NAMALWA (cell line): Measurements from ENCODE around the gene SELENOV.
"Not testable (repeated sequence)": the region's sequence is repeated elsewhere in the genome, so short reads cannot be mapped to it uniquely, and the experiment has no call there.

Experiments used
- DNase-seq: peaks from one replicate; pipeline ENCODE4 v3.0.0-alpha.2; 2015; ENCODE audit warnings: low spot score

The SELENOV gene, protein sequence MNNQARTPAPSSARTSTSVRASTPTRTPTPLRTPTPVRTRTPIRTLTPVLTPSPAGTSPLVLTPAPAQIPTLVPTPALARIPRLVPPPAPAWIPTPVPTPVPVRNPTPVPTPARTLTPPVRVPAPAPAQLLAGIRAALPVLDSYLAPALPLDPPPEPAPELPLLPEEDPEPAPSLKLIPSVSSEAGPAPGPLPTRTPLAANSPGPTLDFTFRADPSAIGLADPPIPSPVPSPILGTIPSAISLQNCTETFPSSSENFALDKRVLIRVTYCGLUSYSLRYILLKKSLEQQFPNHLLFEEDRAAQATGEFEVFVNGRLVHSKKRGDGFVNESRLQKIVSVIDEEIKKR

GRCh38 chr19:39514840-39515550 is at the start of gene SELENOV:
Gene SELENOV (plus strand): TSS chr19:39515139. CDS start chr19:39515213, 74 bp downstream.
- DNase-seq: peak; percentile 54

- no peak for DNase-seq
Observed at GRCh38 chr19:39465956-39466747, 48.8 kb upstream of the SELENOV start.

GRCh38 chr19:39467941-39468340 is 47.0 kb upstream of the SELENOV start:
- no peak for DNase-seq

DNA sequence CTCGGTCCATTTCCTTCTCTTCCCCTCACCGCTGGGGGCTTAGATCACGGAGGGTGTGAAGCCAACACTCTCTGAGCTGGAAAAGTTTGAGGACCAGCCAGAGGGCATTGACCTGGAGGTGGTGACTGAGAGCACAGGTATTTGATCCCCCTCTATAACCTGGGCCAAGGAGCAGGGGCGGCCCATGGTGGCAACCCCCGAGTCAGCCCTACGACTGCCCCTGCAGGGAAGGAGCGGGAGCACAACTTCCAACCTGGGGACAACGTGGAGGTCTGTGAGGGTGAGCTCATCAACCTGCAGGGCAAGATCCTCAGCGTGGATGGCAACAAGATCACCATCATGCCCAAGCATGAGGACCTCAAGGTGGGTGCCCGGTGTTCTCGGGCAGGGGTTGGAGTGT is 45.9 kb upstream of the SELENOV start:
- DNase-seq: no peak

- no peak for DNase-seq
Observed at GRCh38 chr19:39469567-39469966, 45.4 kb upstream of the SELENOV start.

DNA sequence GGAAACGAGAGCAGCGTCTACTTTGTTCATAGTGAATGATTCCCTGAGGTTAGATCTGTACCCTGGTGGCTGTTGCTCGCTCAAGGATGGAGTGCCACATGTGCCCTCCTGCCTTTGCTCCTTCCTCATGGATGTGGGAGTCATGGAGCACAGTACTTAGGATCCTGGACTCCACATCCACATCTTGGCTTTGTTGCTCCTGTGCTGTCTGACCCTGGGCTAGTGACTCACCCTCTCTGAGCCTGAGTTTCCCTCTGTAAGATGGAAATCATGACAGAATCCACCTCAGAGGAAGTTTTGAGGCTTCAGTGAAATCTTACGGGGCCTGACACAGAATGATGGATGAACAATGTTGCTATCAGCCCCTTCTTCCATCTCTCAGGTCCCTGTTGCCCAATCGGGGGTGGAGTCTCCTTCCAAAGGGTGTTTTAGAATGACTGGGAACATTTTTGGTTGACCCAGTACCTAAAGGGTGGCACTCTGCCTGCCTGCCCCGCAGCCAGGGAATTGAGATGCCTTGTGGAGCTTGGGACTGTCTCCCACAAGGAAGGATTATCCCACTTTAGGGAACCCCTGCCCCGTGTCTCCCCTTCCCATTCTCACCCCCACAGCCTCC is 44.1 kb upstream of the SELENOV start:
- DNase-seq: no peak

GRCh38 chr19:39471756-39472536 is 43.0 kb upstream of the SELENOV start:
- no peak for DNase-seq

DNA sequence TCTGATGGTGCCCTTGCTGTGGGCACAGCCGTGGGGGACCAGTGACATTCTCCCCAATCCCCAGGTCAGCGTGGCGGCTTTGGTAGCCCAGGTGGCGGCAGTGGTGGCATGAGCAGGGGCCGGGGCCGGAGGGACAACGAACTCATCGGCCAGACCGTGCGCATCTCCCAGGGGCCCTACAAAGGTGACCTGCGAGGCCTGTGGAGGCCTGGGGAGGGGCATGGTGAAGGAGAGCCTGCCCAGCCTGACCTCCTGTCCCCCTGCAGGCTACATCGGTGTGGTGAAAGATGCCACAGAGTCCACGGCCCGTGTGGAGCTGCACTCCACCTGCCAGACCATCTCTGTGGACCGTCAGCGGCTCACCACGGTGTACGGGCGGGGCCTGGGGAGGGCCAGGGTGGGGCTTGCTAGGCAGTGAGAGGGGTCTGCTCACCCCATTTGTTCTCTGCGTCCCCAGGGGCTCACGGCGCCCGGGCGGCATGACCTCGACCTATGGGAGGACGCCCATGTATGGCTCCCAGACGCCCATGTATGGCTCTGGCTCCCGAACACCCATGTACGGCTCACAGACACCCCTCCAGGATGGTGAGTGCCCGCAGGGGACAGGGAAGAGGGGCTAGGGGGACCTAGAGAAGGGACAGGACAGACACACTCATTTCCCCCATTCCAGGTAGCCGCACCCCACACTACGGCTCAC is 42.0 kb upstream of the SELENOV start:
- no peak for DNase-seq

DNA sequence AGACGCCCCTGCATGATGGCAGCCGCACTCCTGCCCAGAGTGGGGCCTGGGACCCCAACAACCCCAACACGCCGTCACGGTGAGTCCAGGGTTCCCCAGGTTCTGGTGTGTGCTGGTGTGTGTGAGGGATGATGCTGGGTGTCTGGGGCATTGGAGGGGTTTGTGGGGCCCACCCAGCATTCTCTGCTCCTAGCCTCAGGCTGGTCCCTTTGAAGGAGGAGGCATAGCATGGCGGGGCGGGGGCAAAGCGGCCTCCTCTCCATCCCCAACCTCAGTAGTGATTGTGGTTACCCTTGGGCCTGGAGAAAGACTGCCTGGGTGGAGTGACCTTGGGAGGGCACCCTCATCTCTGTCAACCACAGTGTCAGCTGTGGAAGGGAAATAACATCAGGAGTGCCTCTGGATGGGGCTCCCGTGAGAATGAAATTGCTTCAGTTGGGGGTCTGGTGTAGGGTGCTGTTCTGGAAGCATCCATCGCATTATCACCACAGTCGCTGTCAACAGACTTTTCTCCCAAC is 41.4 kb upstream of the SELENOV start:
- DNase-seq: no peak

DNA sequence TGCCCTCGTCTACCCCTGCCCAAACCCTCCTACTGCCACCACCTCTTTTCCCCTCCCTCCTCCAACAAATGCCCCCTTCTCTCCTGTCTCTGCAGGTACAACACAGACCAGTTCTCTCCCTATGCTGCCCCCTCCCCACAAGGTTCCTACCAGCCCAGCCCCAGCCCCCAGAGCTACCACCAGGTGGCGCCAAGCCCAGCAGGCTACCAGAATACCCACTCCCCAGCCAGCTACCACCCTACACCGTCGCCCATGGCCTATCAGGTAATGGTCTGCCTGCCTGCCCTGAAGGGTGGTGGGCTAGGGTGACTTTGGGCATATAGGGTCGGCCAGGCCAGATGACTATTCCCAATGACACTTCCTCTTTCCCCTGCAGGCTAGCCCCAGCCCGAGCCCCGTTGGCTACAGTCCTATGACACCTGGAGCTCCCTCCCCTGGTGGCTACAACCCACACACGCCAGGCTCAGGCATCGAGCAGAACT is 40.8 kb upstream of the SELENOV start:
- peak; percentile 68 for DNase-seq

- DNase-seq: no peak
Observed at GRCh38 chr19:39475748-39476147, 39.2 kb upstream of the SELENOV start.

- not testable (repeated sequence) for DNase-seq
Observed at GRCh38 chr19:39479319-39479801, 35.6 kb upstream of the SELENOV start.

GRCh38 chr19:39479916-39480315 is 35.0 kb upstream of the SELENOV start:
- no peak for DNase-seq

DNA sequence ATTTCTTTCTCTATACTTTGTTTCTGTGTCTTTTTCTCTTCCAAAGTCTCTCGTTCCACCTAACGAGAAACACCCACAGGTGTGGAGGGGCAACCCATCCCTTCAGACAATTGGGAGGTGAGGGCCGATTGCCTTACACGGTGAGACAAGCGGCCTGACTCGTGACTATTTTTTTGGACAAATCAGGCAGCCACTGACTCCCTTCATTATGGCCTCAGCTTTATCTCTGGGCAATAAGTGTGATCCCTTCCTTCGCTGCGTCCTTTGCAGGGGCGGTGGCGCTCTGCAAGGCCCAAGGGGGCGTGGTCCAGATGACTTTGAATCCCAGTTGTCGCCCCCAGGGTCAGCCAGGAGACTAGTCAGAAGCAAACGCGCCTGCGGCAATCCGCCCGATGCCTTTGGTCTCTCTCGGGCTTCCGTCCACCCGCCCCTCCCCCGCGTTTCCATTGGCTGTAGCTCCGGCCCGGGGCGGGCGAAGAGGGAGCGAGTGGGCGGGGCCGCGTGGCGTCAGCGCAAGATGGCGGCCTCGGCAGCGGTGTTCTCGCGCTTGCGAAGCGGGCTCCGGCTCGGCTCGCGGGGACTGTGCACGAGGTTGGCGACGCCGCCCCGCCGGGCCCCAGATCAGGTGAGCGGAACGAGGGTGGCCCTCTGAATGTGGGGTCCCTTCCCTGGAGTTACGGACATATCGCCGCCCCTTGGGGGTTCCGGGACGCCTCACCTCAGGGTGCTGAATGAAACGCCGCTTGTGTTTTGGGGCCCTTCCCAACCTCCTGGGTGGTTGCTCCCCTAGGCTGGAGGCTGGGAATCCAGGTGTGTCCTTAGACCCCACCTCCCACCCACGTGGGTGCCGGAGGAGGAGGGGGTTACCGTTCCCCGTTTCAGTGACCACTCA is 34.4 kb upstream of the SELENOV start, which contains the start of gene TIMM50:
Gene TIMM50, plus strand, starts transcription at position 502 of the 892 bp plus-strand sequence. Its CDS starts 16 bp downstream, at position 518.
- peak; percentile 98 for DNase-seq

DNA sequence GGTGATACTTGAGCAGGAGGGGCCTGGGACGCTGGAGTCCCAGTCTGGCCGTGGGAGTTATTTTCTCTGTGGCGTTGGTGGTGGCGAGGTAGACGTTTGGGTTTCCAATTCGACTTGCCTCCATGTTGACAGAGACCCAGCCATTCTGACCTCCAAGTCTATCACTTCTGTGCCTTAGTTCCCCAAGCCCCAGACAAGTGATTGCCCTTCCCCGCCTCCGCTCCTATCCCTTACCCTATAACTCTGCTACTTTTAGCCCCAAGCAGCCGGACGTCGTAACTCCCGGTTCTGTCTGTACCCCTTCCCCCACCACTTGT is 33.8 kb upstream of the SELENOV start:
- no peak for DNase-seq

- no peak for DNase-seq
Observed at GRCh38 chr19:39481676-39482075, 33.3 kb upstream of the SELENOV start.

DNA sequence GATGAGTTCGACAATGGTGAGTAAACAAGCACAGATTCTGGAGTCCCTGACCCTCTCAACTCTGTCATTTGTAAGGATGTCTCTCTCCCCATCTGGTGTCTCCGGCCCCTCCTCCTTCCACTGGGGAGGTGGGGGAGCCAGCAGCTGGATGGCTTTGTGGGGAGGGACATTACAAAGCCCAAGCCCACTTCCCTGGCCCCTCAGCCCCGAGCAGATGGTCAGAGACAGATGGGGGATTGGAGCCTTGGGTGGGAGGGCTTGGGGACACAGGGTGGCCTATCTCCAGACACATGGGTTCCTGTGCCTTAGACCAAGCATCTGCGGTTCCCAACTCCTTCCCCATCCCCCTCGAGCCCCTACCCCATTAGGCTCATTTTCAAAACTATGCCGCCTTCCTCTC is 31.8 kb upstream of the SELENOV start:
- DNase-seq: no peak

DNA sequence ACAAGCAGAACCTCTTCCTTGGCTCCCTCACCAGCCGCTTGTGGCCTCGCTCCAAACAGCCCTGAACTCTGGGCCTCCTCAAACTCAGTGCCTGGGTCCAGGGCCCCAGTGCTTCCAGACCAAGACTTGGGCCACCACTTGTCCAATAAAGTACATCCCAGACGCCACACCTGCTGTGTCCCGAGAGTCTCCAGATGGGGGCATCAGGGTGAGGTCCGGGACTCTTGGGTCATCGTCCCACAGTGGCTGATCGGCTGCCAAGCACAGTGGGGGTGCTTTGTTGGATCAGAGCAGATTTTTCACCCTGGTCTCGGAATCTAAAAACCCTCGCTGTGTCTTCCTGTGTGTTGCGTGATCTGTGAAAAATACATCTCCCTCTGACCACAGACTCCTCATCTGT is 25.2 kb upstream of the SELENOV start:
- no peak for DNase-seq

DNA sequence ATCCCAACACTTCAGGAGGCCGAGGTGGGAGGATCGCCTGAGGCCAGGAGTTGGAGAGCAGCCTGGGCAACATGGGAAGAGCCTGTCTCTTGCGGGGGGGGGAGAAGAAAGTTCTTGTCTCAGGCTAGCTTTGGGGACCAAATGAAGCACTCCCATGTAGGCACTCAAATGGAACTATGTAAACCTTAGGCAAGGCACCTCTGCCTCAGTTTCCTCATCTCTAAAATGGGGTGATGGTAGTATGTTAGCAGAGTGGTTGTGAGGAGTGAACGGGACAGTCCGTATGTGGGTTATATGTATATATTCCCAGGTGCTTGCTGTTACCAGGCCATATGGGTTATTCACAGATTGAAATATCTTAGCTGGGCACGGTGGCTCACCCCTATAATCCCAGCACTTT is 22.7 kb upstream of the SELENOV start:
- DNase-seq: no peak
